ENCODE measurements around the gene SELENOO. TPM values are rescaled to one million over a fixed set of nuclear protein-coding genes. Genes with fewer than 3 reads are reported as not detected.
A peak's percentile ranks its signal among the peaks of the same experiment; 100 is the strongest.

SELENOO gene
- total and polyA plus RNA-seq, 2 of the 13 experiments (the other 11 are each of a cell fraction or from before 2014, with no cell fraction given), result 14.4 to 19.0 TPM

DNA sequence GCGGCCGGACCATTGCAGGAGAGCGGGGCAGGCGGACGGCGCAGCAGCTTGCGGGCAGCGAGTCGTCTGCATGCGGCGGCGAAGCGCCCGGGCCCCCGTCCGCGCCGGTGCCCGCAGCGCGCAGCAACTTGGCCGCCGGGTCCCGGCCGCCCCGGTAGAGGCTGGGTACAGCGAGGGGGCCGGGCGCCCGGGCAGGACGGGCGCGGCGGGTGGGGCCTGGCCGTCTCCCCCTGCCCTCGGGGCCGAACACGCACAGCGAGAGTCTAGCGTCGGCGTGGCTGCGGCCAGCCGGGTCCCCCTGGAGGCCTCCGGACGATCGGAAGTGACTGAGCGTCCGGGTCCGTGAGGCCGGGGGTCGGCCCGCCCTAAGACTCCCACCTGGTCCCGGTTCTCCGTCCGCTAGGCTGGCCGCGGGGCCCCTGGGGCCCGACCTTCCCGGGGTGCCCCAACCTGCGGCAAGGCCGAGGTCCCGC, 15.9 kb upstream of the SELENOO start:
- no peak overlapping the region for H2AFZ ChIP-seq (ENCODE audit: low read length)
- 96% methylated on average over 46 of the region's 63 CpGs for WGBS (ENCODE audit: low lambda C conversion rate)
- DNase-seq (ENCODE audit: low spot score) (no peak), ATAC-seq (no peak), FAIRE-seq (no peak)
- 0 out of 5 replicates have a peak, but pooled peaks cover 0 to 3% of the 10 kb centered on the region in 2 experiments for H3K36me3 ChIP-seq (replicated peaks in 1 of 2; ENCODE audit: control insufficient read depth in 1 of 2, insufficient read depth in 2 of 2, low read length in 2 of 2)
- H3K4me3 ChIP-seq (replicated peaks in 1 of 3; ENCODE audit: insufficient read depth in 1 of 3, low read depth in 2 of 3, low read length in 3 of 3), result peak overlapping the region in 1 of 3 experiments; percentile 67; a peak in 2 of 6 replicates
- no peak overlapping the region for H3K9ac ChIP-seq (ENCODE audit: insufficient read depth, low read depth, low read length)
- no peaks in the 10 kb centered on the region for H3K9me3 ChIP-seq (ENCODE audit: low read length)
- H3K27ac ChIP-seq (ENCODE audit: extremely low read length, insufficient read depth, low read length), result no peak overlapping the region
- intact Hi-C loops (cut with micrococcal nuclease; ENCODE audit: unreplicated experiment), result no loop called here
- peaks cover 2% of the 10 kb centered on the region; the same call in 1 of the 2 replicates for H4K20me1 ChIP-seq (ENCODE audit: insufficient read depth, low read length)
- peaks cover 34% of the 10 kb centered on the region for H3K4me1 ChIP-seq (ENCODE audit: insufficient read depth, low read length)
- in situ Hi-C loops (cut with HindIII; ENCODE audit: extremely low pct_ligation_motif_present, low pct_unique_long_range_greater_than_20kb), result no loop called here
- peak overlapping the region; percentile 86 for H3K4me2 ChIP-seq (ENCODE audit: low read depth, low read length)
- BruUV-seq (replicated peaks), result no TSS peak
- TF ChIP-seq ZNF292 (CRISPR knock-in tag; IDR thresholded peaks at IDR 0.05; ENCODE audit: borderline replicate concordance, low read depth) (no peak), AGO1 (IDR thresholded peaks at IDR 0.05; ENCODE audit: low read depth, low read length, poor library complexity, severe bottlenecking) (peak; percentile 14)
- CTCF ChIA-PET (ENCODE audit: low intra/inter-chr PET ratio, low total read pairs), result no interaction called here
- H3K27me3 ChIP-seq (ENCODE audit: control insufficient read depth in 1 of 2, insufficient read depth in 2 of 2, low read length in 2 of 2), result no peaks in the 10 kb centered on the region; a peak in 1 of 5 replicates
- POLR2A ChIA-PET, result interaction anchor here (1.2 kb wide), 1 partner anchor 38 kb away, joined by 4 read pairs; no protein-coding TSS in a partner anchor
- peaks cover 16% of the 10 kb centered on the region for H3K79me2 ChIP-seq (ENCODE audit: insufficient read depth, low read length)

DNA sequence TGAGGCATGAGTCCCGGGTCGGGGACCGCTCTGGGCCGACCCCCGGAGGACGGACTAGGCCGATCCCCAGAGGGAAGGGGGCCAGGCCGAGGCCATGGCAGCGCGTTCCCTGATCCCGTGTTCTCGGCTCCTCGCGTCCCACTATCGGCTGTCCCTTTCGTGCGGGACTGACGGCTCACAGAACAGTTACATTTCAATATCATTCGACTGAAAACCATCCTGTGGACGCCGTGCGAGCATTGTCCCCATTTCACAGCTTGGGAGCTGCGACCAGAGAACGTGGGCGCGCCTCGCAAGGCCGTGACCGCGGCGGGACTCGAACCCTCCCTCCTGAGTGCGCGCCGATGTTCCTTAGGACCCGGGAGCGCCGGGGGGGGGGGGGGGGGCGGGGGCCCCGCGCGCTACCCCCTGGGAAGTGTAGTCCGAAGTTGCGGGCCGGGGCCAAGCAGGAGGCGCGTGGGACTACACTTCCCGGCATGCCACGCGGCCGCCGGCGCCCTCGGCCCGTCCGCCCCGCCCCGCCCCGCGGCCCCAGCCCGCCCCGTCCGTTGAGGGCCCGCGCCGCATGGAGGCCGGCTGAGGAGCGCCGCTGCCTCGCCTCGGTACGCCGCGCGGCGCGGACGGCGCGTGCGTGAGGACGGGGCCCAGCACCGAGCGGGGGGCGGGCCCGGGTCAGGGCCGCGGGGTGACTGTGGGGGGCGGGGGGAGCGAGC, 15.3 kb upstream of the SELENOO start, which contains the start of gene TRABD:
TSS of gene TRABD (plus strand) at position 539 of the 713 bp plus-strand sequence. CDS start 7,148 bp downstream, outside the sequence.
- ChIA-PET CTCF (ENCODE audit: low intra/inter-chr PET ratio, low total read pairs) (no interaction called here), POLR2A (no interaction called here)
- Histone ChIP-seq H3K4me2 (ENCODE audit: low read depth, low read length) (peak within 1 kb of the TSS; percentile 86), H2AFZ (ENCODE audit: low read length) (no peak within 1 kb of the TSS), H3K4me3 (replicated peaks in 1 of 3; ENCODE audit: insufficient read depth in 1 of 3, low read depth in 2 of 3, low read length in 3 of 3) (peak within 1 kb of the TSS; percentile 68 to 88 (median 84)), H3K36me3 (replicated peaks in 1 of 2; ENCODE audit: control insufficient read depth in 1 of 2, insufficient read depth in 2 of 2, low read length in 2 of 2) (0 out of 5 replicates have a peak, but pooled peaks cover 0 to 3% of the 10 kb centered on the region in 2 experiments), H3K9ac (ENCODE audit: insufficient read depth, low read depth, low read length) (peak within 1 kb of the TSS; percentile 82), H3K9me3 (ENCODE audit: low read length) (no peaks in the 10 kb centered on the region), H4K20me1 (ENCODE audit: insufficient read depth, low read length) (peaks cover 2% of the 10 kb centered on the region; the same call in 1 of the 2 replicates), H3K79me2 (ENCODE audit: insufficient read depth, low read length) (peaks cover 16% of the 10 kb centered on the region), H3K4me1 (ENCODE audit: insufficient read depth, low read length) (peaks cover 34% of the 10 kb centered on the region), H3K27me3 (ENCODE audit: control insufficient read depth in 1 of 2, insufficient read depth in 2 of 2, low read length in 2 of 2) (no peaks in the 10 kb centered on the region; a peak in 1 of 5 replicates), H3K27ac (ENCODE audit: extremely low read length, insufficient read depth, low read length) (peak within 1 kb of the TSS; percentile 40)
- ATAC-seq (peak; percentile 63), DNase-seq (ENCODE audit: low spot score) (peak; percentile 72), FAIRE-seq (no peak)
- intact Hi-C loops (cut with micrococcal nuclease; ENCODE audit: unreplicated experiment), result no loop called here
- WGBS (ENCODE audit: low lambda C conversion rate), result 75% methylated on average over 7 of the region's 90 CpGs
- in situ Hi-C loops (cut with HindIII; ENCODE audit: extremely low pct_ligation_motif_present, low pct_unique_long_range_greater_than_20kb), result no loop called here
- BruUV-seq (replicated peaks), result no TSS peak
- TF ChIP-seq MXD4 (CRISPR knock-in tag; IDR thresholded peaks at IDR 0.05) (no peak), ARID2 (CRISPR knock-in tag; IDR thresholded peaks at IDR 0.05; ENCODE audit: borderline replicate concordance) (no peak), ZNF768 (CRISPR knock-in tag; IDR thresholded peaks at IDR 0.05) (peak; percentile 54; the same call in 1 of the 2 replicates), TGIF2 (CRISPR knock-in tag; IDR thresholded peaks at IDR 0.05) (no peak), SMAD1 (CRISPR knock-in tag; IDR thresholded peaks at IDR 0.05; ENCODE audit: borderline replicate concordance, low read depth) (no peak), ZNF326 (CRISPR knock-in tag; IDR thresholded peaks at IDR 0.05; ENCODE audit: borderline replicate concordance) (no peak), ARNTL (CRISPR knock-in tag; IDR thresholded peaks at IDR 0.05) (no peak), HIVEP1 (CRISPR knock-in tag; IDR thresholded peaks at IDR 0.05) (no peak), SUZ12 (IDR thresholded peaks at IDR 0.05; ENCODE audit: low read depth, low read length) (peak; percentile 40; the same call in 1 of the 2 replicates), ATM (IDR thresholded peaks at IDR 0.05; ENCODE audit: borderline replicate concordance) (no peak), ERF (CRISPR knock-in tag; IDR thresholded peaks at IDR 0.05) (peak; percentile 57; the same call in 1 of the 2 replicates), MIER3 (CRISPR knock-in tag; IDR thresholded peaks at IDR 0.05; ENCODE audit: borderline replicate concordance) (no peak), PRMT3 (CRISPR knock-in tag; IDR thresholded peaks at IDR 0.05; ENCODE audit: borderline replicate concordance, low read depth) (no peak), ARNT (IDR thresholded peaks at IDR 0.05) (no peak), ZFP90 (CRISPR knock-in tag; IDR thresholded peaks at IDR 0.05; ENCODE audit: borderline replicate concordance) (no peak), RELA (CRISPR knock-in tag; IDR thresholded peaks at IDR 0.05) (no peak)
- TF ChIP-seq, protein P1, sequence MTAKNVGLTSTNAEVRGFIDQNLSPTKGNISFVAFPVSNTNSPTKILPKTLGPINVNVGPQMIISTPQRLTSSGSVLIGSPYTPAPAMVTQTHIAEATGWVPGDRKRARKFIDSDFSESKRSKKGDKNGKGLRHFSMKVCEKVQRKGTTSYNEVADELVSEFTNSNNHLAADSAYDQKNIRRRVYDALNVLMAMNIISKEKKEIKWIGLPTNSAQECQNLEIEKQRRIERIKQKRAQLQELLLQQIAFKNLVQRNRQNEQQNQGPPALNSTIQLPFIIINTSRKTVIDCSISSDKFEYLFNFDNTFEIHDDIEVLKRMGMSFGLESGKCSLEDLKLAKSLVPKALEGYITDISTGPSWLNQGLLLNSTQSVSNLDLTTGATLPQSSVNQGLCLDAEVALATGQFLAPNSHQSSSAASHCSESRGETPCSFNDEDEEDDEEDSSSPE (CRISPR knock-in tag; IDR thresholded peaks at IDR 0.05), result no peak

Data from HepG2 (cell line).